ENCODE measurements around the gene LAMB1.
"Not testable (repeated sequence)": the region's sequence is repeated elsewhere in the genome, so short reads cannot be mapped to it uniquely, and the experiment has no call there.

LAMB1 gene

DNA sequence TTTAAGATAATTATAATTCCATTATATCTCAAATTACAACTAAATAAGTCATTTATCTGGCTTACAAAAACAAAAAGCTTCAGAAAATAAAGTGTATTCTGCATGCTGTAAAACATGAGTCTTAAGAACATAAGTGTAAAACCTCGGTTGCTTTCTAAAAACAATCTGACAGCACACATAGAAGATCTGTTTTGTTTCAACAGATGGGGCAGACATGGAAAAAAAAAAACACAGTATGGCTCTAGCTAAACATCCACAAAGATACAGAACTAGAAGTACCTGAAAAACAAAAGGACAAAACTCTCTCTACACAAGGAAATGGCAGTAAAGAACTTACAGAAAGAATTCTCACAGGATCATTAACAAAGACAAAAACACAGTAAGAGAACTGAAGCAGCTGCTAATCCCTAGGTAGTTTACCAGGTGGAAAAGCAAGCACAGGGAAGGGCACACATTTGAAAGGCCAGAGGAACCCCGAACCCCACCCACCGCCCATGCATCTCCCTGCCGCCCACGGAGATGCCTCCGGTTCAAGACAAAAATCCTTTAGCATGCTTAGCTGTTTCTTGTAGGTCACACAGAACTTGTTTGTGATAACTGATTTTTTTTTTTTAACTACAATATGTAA is 69.5 kb downstream of the LAMB1 start:
- DNase-seq (ENCODE audit: insufficient read length, low spot score): no peak
- FAIRE-seq: no peak
- no peak for TF ChIP-seq PAX5 (IDR thresholded peaks at IDR 0.05; ENCODE audit: insufficient read depth, low read length, severe bottlenecking)
- TF ChIP-seq POLR2AphosphoS5 (IDR thresholded peaks at IDR 0.05; ENCODE audit: low read depth, low read length): no peak
- no peak for TF ChIP-seq TAF1 (IDR thresholded peaks at IDR 0.05; ENCODE audit: low read depth, low read length)
- no peak for TF ChIP-seq SPI1 (IDR thresholded peaks at IDR 0.05; ENCODE audit: low read depth, low read length)
- no peak for TF ChIP-seq POU2F2 (IDR thresholded peaks at IDR 0.05; ENCODE audit: low read depth, low read length)
- no peak for TF ChIP-seq POLR2A (IDR thresholded peaks at IDR 0.05; ENCODE audit: low read depth, low read length)

DNA sequence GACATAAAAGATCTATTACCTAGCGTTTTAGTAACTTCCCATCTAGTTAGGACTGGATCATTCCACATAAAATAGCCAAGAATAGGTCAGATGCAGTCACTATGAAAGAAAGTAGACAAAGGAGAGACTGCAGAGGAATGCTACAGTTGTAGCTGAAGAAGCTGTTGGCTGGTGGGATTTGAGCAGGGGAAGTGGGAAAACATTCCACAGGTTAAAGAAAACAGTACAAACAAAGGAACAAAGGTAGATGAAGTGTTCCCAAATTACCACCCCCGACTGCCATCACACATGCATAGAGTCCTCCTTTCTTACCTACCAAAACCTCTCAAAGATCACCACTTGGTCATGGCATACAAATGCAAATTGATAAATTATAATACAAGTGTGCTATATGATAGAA is 70.2 kb downstream of the LAMB1 start:
- peak; percentile 43 for FAIRE-seq
- TF ChIP-seq POLR2A (IDR thresholded peaks at IDR 0.05; ENCODE audit: low read depth, low read length): no peak
- no peak for TF ChIP-seq PAX5 (IDR thresholded peaks at IDR 0.05; ENCODE audit: insufficient read depth, low read length, severe bottlenecking)
- TF ChIP-seq SPI1 (IDR thresholded peaks at IDR 0.05; ENCODE audit: low read depth, low read length): no peak
- TF ChIP-seq TAF1 (IDR thresholded peaks at IDR 0.05; ENCODE audit: low read depth, low read length): no peak
- TF ChIP-seq POLR2AphosphoS5 (IDR thresholded peaks at IDR 0.05; ENCODE audit: low read depth, low read length): no peak
- no peak for TF ChIP-seq POU2F2 (IDR thresholded peaks at IDR 0.05; ENCODE audit: low read depth, low read length)
- no peak for DNase-seq (ENCODE audit: insufficient read length, low spot score)

DNA sequence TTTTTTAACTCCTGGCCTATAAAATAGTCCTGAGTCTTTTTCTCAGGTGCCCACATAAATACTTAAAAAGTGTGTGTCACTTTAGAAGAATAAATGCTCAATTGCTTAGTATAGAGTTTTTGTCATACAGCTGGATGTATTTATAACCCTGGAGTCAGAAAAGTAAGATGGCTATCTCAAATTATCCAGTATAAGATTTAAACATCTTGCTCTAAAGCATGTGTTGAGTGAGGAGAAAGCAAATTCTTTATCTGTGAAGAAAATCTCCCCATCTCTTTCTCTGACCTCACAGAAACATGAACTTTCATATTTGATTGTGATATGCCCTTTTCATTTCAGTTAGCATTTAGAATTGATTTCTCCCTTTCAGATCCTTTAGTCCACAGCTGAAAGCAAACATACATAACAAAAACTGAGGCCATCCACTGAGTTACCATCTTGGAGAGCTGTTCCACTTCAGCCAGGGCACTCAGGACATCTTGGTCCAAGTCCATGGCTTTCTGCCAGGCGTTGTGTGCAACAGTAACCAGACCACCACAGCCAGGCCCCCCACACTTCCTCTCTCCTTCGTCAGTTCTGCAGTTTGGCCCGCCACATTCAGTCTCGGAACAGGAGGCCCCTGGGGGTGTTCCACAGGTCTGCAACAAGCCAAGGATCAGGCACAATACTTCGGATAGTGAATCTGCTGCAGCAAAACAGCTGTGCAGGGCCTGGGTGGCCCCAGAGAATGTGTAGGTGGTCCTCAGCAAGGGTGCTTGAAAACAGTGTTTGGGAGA is 71.0 kb downstream of the LAMB1 start:
- TF ChIP-seq POLR2AphosphoS5 (IDR thresholded peaks at IDR 0.05; ENCODE audit: low read depth, low read length) (no peak), TAF1 (IDR thresholded peaks at IDR 0.05; ENCODE audit: low read depth, low read length) (no peak), POU2F2 (IDR thresholded peaks at IDR 0.05; ENCODE audit: low read depth, low read length) (no peak), POLR2A (IDR thresholded peaks at IDR 0.05; ENCODE audit: low read depth, low read length) (no peak), PAX5 (IDR thresholded peaks at IDR 0.05; ENCODE audit: insufficient read depth, low read length, severe bottlenecking) (no peak), SPI1 (IDR thresholded peaks at IDR 0.05; ENCODE audit: low read depth, low read length) (no peak)
- FAIRE-seq (no peak), DNase-seq (ENCODE audit: insufficient read length, low spot score) (no peak)

DNA sequence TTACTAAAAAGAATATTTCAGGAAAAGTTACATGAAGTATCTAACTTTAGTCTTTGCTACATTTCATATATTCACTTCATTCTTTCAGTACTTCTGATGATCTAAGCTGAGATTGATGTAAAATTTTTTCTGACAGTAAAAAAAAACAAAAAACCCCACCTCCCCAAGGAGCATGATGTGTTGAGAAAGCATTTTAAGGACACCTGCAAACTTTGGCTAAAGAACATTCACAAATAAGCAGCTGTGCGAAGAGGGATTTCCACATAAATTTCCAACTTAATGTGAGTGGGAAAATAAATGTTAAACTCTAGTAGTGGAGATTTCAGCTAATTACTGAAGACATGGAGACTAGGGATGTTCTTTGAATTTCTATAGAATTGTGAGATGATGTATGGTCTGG is 76.5 kb downstream of the LAMB1 start:
- TF ChIP-seq POLR2AphosphoS5 (IDR thresholded peaks at IDR 0.05; ENCODE audit: low read depth, low read length) (no peak), TAF1 (IDR thresholded peaks at IDR 0.05; ENCODE audit: low read depth, low read length) (no peak), POLR2A (IDR thresholded peaks at IDR 0.05; ENCODE audit: low read depth, low read length) (no peak), SPI1 (IDR thresholded peaks at IDR 0.05; ENCODE audit: low read depth, low read length) (no peak), POU2F2 (IDR thresholded peaks at IDR 0.05; ENCODE audit: low read depth, low read length) (no peak)
- FAIRE-seq (no peak), DNase-seq (ENCODE audit: insufficient read length, low spot score) (no peak)

DNA sequence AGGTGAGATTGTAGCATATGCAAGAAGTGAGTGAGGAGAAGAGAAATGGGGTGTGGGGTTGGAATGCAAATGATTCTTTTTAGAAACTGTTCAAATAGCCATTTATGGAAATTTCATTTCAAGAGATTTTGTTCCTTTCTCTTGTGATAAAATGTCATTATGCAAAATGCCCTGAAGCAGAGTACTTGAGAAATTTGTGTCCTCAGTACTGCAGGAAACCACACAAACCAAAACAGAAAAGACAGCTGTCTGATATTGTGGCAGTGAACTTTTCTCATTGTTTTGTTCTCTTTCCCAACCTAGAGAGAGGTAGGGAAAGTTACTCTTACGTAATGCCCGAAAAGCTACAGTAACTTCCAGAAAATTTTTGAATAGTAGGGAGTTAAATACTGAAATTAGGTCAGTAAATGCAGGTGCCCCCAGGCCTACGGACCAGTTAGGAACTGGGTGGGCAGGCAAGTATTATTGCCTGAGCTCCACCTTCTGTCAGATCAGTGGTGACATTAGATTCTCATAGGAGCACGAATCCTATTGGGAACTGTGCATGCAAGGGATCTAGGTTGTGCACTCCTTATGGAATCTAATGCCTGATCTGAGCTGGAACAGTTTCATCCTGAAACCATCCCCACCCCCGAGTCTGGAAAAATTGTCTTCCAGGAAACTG is 78.0 kb downstream of the LAMB1 start:
- no peak for FAIRE-seq
- DNase-seq (ENCODE audit: insufficient read length, low spot score): no peak
- TF ChIP-seq POLR2AphosphoS5 (IDR thresholded peaks at IDR 0.05; ENCODE audit: low read depth, low read length): no peak
- no peak for TF ChIP-seq POLR2A (IDR thresholded peaks at IDR 0.05; ENCODE audit: low read depth, low read length)
- no peak for TF ChIP-seq TAF1 (IDR thresholded peaks at IDR 0.05; ENCODE audit: low read depth, low read length)
- TF ChIP-seq POU2F2 (IDR thresholded peaks at IDR 0.05; ENCODE audit: low read depth, low read length): 0 out of 2 replicates have a peak, but pooled peaks have one; percentile 31
- TF ChIP-seq SPI1 (IDR thresholded peaks at IDR 0.05; ENCODE audit: low read depth, low read length): no peak

DNA sequence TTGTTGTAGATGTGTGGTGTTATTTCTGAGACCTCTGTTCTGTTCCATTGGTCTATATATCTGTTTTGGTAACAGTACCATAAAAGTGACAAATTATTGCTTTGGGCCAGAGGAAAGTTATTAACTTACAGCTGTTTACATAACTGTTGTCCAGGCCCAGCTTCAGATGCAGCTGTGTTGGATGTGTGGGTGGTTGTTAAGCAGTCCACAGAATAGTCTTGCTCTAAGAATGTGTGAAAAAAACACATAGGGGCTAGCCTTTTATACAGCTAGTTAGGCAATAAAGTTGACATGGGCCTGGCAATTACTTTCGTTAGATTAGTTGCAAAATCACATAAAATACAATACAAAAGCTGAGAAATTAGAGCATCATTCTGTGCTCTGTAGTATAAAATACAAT is 80.1 kb downstream of the LAMB1 start:
- FAIRE-seq (no peak), DNase-seq (ENCODE audit: insufficient read length, low spot score) (no peak)
- no peak for TF ChIP-seq POLR2AphosphoS5 (IDR thresholded peaks at IDR 0.05; ENCODE audit: low read depth, low read length)
- TF ChIP-seq SPI1 (IDR thresholded peaks at IDR 0.05; ENCODE audit: low read depth, low read length): no peak
- no peak for TF ChIP-seq PAX5 (IDR thresholded peaks at IDR 0.05; ENCODE audit: insufficient read depth, low read length, severe bottlenecking)
- no peak for TF ChIP-seq TAF1 (IDR thresholded peaks at IDR 0.05; ENCODE audit: low read depth, low read length)
- no peak for TF ChIP-seq POLR2A (IDR thresholded peaks at IDR 0.05; ENCODE audit: low read depth, low read length)
- no peak for TF ChIP-seq POU2F2 (IDR thresholded peaks at IDR 0.05; ENCODE audit: low read depth, low read length)

DNA sequence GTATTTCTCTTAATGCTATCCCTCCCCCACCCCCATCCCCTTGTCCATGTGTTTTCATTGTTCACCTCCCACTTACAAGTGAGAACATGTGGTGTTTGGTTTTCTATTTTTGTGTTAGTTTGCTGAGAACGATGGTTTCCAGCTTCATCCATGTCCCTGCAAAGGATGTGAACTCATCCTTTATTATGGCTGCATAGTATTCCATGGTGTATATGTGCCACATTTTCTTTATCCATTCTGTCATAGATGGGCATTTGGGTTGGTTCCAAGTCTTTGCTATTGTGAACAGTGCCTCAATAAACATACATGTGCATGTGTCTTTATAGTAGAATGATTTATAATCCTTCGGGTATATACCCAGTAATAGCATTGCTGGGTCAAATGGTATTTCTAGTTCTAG is 81.1 kb downstream of the LAMB1 start:
- not testable (repeated sequence) for FAIRE-seq; DNase-seq (ENCODE audit: insufficient read length, low spot score)

DNA sequence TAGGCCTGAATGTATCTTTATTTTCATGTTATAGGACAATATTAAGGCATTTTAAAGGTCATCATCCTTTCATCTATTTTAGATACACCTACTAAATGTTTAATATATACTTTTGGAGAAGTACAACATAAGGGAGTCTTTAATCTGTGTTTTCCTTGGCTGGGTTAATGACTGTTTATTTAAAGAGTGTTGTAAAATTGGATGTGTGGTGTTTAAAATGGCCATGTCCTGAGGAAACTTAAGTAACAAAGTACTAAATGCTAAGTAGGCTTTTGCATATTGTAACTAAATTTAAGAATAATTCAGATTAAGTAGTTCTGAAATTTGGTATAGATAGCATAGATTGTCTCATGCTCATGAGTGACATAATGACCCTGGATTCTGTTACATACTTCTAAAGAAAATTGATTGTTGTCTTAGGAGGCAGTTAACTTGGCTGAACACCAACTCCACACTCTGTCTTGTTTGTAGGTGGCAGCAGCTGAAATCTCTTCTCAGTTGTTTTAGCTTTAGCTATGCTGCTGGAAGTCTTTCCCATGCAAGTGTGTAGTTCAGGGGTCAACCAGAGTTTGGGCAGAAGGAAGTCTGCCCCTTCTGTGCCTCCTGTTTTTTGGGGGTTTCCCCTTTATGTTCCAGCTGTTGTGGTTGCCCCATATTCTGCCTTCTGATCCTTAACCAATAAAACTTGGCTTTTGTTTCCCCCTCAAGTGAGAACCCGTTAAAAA is 82.8 kb downstream of the LAMB1 start:
- TF ChIP-seq TAF1 (IDR thresholded peaks at IDR 0.05; ENCODE audit: low read depth, low read length): no peak
- no peak for TF ChIP-seq POU2F2 (IDR thresholded peaks at IDR 0.05; ENCODE audit: low read depth, low read length)
- no peak for TF ChIP-seq PAX5 (IDR thresholded peaks at IDR 0.05; ENCODE audit: insufficient read depth, low read length, severe bottlenecking)
- TF ChIP-seq SPI1 (IDR thresholded peaks at IDR 0.05; ENCODE audit: low read depth, low read length): no peak
- TF ChIP-seq POLR2A (IDR thresholded peaks at IDR 0.05; ENCODE audit: low read depth, low read length): no peak
- TF ChIP-seq POLR2AphosphoS5 (IDR thresholded peaks at IDR 0.05; ENCODE audit: low read depth, low read length): no peak
- peak; percentile 61 for FAIRE-seq
- no peak for DNase-seq (ENCODE audit: insufficient read length, low spot score)

DNA sequence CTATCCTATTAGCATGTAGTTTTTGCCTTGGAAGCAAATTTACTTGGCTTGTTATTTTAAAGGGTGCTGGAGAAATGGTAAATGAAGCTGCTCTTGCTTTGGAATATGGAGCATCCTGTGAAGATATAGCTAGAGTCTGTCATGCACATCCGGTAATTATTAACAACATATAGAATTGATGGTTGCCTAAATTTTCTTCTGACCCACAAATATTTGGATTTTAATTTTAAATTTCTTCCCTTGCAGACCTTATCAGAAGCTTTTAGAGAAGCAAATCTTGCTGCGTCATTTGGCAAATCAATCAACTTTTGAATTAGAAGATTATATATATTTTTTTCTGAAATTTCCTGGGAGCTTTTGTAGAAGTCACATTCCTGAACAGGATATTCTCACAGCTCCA is 84.0 kb downstream of the LAMB1 start:
- TF ChIP-seq SPI1 (IDR thresholded peaks at IDR 0.05; ENCODE audit: low read depth, low read length) (no peak), TAF1 (IDR thresholded peaks at IDR 0.05; ENCODE audit: low read depth, low read length) (no peak), POLR2AphosphoS5 (IDR thresholded peaks at IDR 0.05; ENCODE audit: low read depth, low read length) (no peak), POU2F2 (IDR thresholded peaks at IDR 0.05; ENCODE audit: low read depth, low read length) (no peak), PAX5 (IDR thresholded peaks at IDR 0.05; ENCODE audit: insufficient read depth, low read length, severe bottlenecking) (no peak), POLR2A (IDR thresholded peaks at IDR 0.05; ENCODE audit: low read depth, low read length) (no peak)
- DNase-seq (ENCODE audit: insufficient read length, low spot score): no peak
- no peak for FAIRE-seq
